Type B pancreatic cell (in vitro differentiated cells): Measurements from ENCODE around the gene AP3S1. TPM values are rescaled to one million over a fixed set of nuclear protein-coding genes. Genes with fewer than 3 reads are reported as not detected.
A peak's percentile ranks its signal among the peaks of the same experiment; 100 is the strongest.
"Not testable (repeated sequence)": the region's sequence is repeated elsewhere in the genome, so short reads cannot be mapped to it uniquely, and the experiment has no call there.

Experiments
- DNase-seq: peaks from one replicate; pipeline ENCODE4 v3.0.0; 2021; ENCODE audit warnings: mixed read lengths; ENCODE audit not compliant: unreplicated experiment; ENCODE audit errors: extremely low spot score
- H3K27ac Mint-ChIP-seq: 2 replicates; pipeline ENCODE4 v1.8.0; 2021; ENCODE audit warnings: mild to moderate bottlenecking, mixed read lengths
- H3K27me3 Mint-ChIP-seq: 2 replicates; pipeline ENCODE4 v1.8.0; 2021; ENCODE audit warnings: mixed read lengths
- H3K36me3 Mint-ChIP-seq: 2 replicates; pipeline ENCODE4 v1.8.0; 2021; ENCODE audit warnings: mixed read lengths
- H3K4me1 Mint-ChIP-seq: one replicate; pipeline ENCODE4 v1.8.0; 2021; ENCODE audit warnings: mixed read lengths; ENCODE audit not compliant: unreplicated experiment
- H3K4me3 Mint-ChIP-seq: 2 replicates; pipeline ENCODE4 v1.8.0; 2021; ENCODE audit warnings: mild to moderate bottlenecking, mixed read lengths
- H3K9me3 Mint-ChIP-seq: 2 replicates; pipeline ENCODE4 v1.8.0; 2021; ENCODE audit warnings: mixed read lengths
- CTCF ChIP-seq: fragments of 200-600 bp; sonication (generic); conservative IDR thresholded peaks from 2 replicates; pipeline ENCODE4 v1.5.0; 2021; ENCODE audit warnings: antibody characterized with exemption, mild to moderate bottlenecking
- total RNA-seq: library from RNA; stranded (reverse); gene quantifications from 2 replicates; pipeline ENCODE4 v1.2.1, GENCODE V29; 2021; ENCODE audit warnings: low replicate concordance

The AP3S1 gene
- total RNA-seq, 1 donor from 2014 or later = 77.5 TPM

GRCh38 chr5:115801152-115801551, 40.6 kb upstream of the AP3S1 start:
- H3K4me3 Mint-ChIP-seq = no peak overlapping the region
- no peak for DNase-seq
- H3K4me1 Mint-ChIP-seq = peaks cover 5% of the 10 kb centered on the region
- no peak overlapping the region for H3K27ac Mint-ChIP-seq
- H3K36me3 Mint-ChIP-seq = peaks cover 4% of the 10 kb centered on the region
- TF ChIP-seq CTCF = no peak
- no peaks in the 10 kb centered on the region for H3K9me3 Mint-ChIP-seq
- no peaks in the 10 kb centered on the region for H3K27me3 Mint-ChIP-seq

- peaks cover 4% of the 10 kb centered on the region for H3K36me3 Mint-ChIP-seq
- TF ChIP-seq CTCF = no peak
- peaks cover under 1% of the 10 kb centered on the region for H3K4me1 Mint-ChIP-seq
- H3K4me3 Mint-ChIP-seq = no peak overlapping the region
- H3K9me3 Mint-ChIP-seq = no peaks in the 10 kb centered on the region
- H3K27ac Mint-ChIP-seq = no peak overlapping the region
- DNase-seq = no peak
- no peaks in the 10 kb centered on the region for H3K27me3 Mint-ChIP-seq
These were observed 39.8 kb upstream of the AP3S1 start for GRCh38 chr5:115801984-115802383.

GRCh38 chr5:115806986-115807653, 34.6 kb upstream of the AP3S1 start:
- Mint-ChIP-seq H3K4me3 (no peak overlapping the region), H3K36me3 (peaks cover 15% of the 10 kb centered on the region), H3K27ac (peak overlapping the region; percentile 58), H3K27me3 (no peaks in the 10 kb centered on the region), H3K4me1 (no peaks in the 10 kb centered on the region), H3K9me3 (peaks cover 4% of the 10 kb centered on the region)
- TF ChIP-seq CTCF = no peak
- no peak for DNase-seq

GRCh38 chr5:115807654-115808052, 34.1 kb upstream of the AP3S1 start:
- H3K4me3 Mint-ChIP-seq = no peak overlapping the region
- peaks cover 15% of the 10 kb centered on the region for H3K36me3 Mint-ChIP-seq
- no peaks in the 10 kb centered on the region for H3K4me1 Mint-ChIP-seq
- no peaks in the 10 kb centered on the region for H3K27me3 Mint-ChIP-seq
- DNase-seq = no peak
- peak overlapping the region; percentile 58 for H3K27ac Mint-ChIP-seq
- TF ChIP-seq CTCF = no peak
- H3K9me3 Mint-ChIP-seq = peaks cover 4% of the 10 kb centered on the region

- H3K4me3 Mint-ChIP-seq, H3K9me3 Mint-ChIP-seq, H3K27me3 Mint-ChIP-seq, H3K4me1 Mint-ChIP-seq, DNase-seq, H3K27ac Mint-ChIP-seq: not testable (repeated sequence)
- H3K36me3 Mint-ChIP-seq = peaks cover 16% of the 10 kb centered on the region
These were observed 33.7 kb upstream of the AP3S1 start for GRCh38 chr5:115808066-115808465.

- no peak for DNase-seq
- Mint-ChIP-seq H3K36me3 (peaks cover 27% of the 10 kb centered on the region), H3K4me3 (no peak overlapping the region), H3K9me3 (peaks cover 4% of the 10 kb centered on the region), H3K4me1 (peaks cover 13% of the 10 kb centered on the region), H3K27ac (no peak overlapping the region), H3K27me3 (peaks cover 15% of the 10 kb centered on the region)
- no peak for TF ChIP-seq CTCF
These were observed 31.8 kb upstream of the AP3S1 start for GRCh38 chr5:115809946-115810345.
